ENCODE results near the gene ZNF546.

DNA sequence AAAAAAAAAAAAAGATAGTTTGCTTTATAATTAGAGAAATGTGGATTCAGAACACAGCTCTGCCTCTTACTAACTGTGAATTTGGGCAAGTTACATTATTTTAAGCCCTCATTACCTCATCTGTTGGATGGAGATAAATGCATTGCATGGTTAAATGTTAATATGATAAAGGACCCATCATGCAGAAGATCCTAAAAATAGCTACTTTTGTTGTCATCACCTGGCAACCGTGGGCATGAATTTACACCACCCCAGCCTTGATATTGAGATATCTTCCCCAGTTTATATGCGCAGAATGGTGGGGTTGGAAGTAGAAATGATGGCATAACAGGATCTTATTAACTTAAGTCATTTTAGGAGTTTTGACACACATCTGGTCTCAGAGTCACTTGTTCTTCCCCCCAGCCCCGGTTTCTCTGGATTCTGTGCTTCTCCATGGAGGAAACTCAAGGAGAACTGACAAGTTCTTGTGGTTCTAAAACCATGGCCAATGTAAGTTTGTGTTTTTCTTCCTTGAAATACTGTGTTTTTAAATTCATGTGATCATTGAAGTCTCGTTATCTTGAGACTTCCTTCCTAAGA is 8.9 kb downstream of the ZNF546 start:
- no peak for TF ChIP-seq POLR2AphosphoS5 (IDR thresholded peaks at IDR 0.05; ENCODE audit: low read depth, low read length)
- no peak for TF ChIP-seq TAF1 (IDR thresholded peaks at IDR 0.05; ENCODE audit: borderline replicate concordance, insufficient read depth, low read length)
- TF ChIP-seq REST (IDR thresholded peaks at IDR 0.05; ENCODE audit: insufficient read depth in 1 of 2, low read depth in 2 of 2, low read length in 2 of 2), result no peak

Measured in PFSK-1 (cell line).